ENCODE results near the gene FEN1. TPM values are rescaled to one million over a fixed set of nuclear protein-coding genes. Genes with fewer than 3 reads are reported as not detected.

FEN1 gene
- polyA plus RNA-seq, 3 donors, result 3.5 to 6.4 (median 4.3) TPM

DNA sequence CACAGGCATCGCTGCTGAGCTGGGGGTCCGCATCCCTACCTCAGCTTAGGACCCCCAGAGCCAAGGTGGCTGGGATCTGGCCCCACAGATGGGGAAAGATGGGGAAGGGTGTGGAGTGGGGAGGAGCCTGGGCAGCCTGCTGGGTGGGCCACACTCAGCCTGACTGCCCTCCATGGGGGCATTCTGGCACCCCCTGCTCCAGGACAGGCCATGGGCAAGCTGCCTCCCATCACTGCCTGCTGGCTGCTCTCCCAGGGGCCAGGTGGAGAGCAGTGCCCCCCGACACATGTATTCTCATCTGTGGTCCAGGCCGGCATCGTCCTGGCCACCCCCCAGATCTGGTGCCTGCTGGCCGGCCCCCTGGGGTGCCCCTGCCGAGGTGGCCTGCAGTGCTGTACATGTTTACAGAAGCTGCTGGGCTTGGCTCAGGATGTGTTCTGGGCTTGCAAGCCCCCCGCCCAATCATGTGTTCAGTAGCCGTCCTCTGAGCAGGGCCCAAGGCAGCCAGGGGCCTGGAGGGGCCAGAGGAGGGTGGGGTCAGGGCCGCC lies 48.0 kb upstream of the FEN1 start:
- Histone ChIP-seq H3K36me3 (replicated peaks in 1 of 2; ENCODE audit: control insufficient read depth in 1 of 2, insufficient read depth in 2 of 2, low read length in 2 of 2) (peaks cover 5 to 25% of the 10 kb centered on the region in 2 donors), H3K9me3 (replicated peaks in 1 of 2; ENCODE audit: control insufficient read depth in 1 of 2, insufficient read depth in 1 of 2, low read length in 2 of 2) (no peaks in the 10 kb centered on the region), H3K79me2 (ENCODE audit: insufficient read depth, low read length) (no peaks in the 10 kb centered on the region), H3K27ac (ENCODE audit: low read depth in 1 of 2, low read length in 2 of 2) (no peak overlapping the region), H3K4me2 (replicated peaks; ENCODE audit: extremely low read depth, low read length, poor library complexity, severe bottlenecking) (no peak overlapping the region), H3K4me3 (replicated peaks in 1 of 3; ENCODE audit: low read depth in 2 of 3, low read length in 3 of 3) (no peak overlapping the region), H2AFZ (ENCODE audit: insufficient read depth, low read depth, low read length, poor library complexity, severe bottlenecking) (no peak overlapping the region), H4K20me1 (ENCODE audit: insufficient read depth, low read length) (no peaks in the 10 kb centered on the region), H3K27me3 (ENCODE audit: control insufficient read depth in 2 of 2, insufficient read depth in 2 of 2, low read length in 2 of 2) (peaks cover 0 to 8% of the 10 kb centered on the region in 2 donors), H3K9ac (ENCODE audit: insufficient read depth, low read length, poor library complexity, severe bottlenecking) (no peak overlapping the region), H3K4me1 (ENCODE audit: control insufficient read depth in 1 of 2, insufficient read depth in 2 of 2, low read length in 2 of 2) (peaks cover 13 to 22% of the 10 kb centered on the region in 2 donors)
- no peak for DNase-seq
- H3K4me3 Mint-ChIP-seq, result no peak overlapping the region
- no peaks in the 10 kb centered on the region for H3K9me3 Mint-ChIP-seq
- H3K36me3 Mint-ChIP-seq, result peaks cover 11 to 17% of the 10 kb centered on the region in 2 donors
- H3K4me1 Mint-ChIP-seq, result peaks cover 14% of the 10 kb centered on the region
- peaks cover 2 to 4% (median 3%) of the 10 kb centered on the region in 3 donors for H3K27me3 Mint-ChIP-seq (ENCODE audit: low read depth in 3 of 3)
- TF ChIP-seq, protein P1, sequence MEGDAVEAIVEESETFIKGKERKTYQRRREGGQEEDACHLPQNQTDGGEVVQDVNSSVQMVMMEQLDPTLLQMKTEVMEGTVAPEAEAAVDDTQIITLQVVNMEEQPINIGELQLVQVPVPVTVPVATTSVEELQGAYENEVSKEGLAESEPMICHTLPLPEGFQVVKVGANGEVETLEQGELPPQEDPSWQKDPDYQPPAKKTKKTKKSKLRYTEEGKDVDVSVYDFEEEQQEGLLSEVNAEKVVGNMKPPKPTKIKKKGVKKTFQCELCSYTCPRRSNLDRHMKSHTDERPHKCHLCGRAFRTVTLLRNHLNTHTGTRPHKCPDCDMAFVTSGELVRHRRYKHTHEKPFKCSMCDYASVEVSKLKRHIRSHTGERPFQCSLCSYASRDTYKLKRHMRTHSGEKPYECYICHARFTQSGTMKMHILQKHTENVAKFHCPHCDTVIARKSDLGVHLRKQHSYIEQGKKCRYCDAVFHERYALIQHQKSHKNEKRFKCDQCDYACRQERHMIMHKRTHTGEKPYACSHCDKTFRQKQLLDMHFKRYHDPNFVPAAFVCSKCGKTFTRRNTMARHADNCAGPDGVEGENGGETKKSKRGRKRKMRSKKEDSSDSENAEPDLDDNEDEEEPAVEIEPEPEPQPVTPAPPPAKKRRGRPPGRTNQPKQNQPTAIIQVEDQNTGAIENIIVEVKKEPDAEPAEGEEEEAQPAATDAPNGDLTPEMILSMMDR (IDR thresholded peaks at IDR 0.05), result no peak
- no peak overlapping the region for H3K27ac Mint-ChIP-seq
- intact Hi-C loops (cut with micrococcal nuclease), result no loop called here
- WGBS (ENCODE audit: insufficient coverage), result 95% methylated on average over 9 of the region's 10 CpGs

DNA sequence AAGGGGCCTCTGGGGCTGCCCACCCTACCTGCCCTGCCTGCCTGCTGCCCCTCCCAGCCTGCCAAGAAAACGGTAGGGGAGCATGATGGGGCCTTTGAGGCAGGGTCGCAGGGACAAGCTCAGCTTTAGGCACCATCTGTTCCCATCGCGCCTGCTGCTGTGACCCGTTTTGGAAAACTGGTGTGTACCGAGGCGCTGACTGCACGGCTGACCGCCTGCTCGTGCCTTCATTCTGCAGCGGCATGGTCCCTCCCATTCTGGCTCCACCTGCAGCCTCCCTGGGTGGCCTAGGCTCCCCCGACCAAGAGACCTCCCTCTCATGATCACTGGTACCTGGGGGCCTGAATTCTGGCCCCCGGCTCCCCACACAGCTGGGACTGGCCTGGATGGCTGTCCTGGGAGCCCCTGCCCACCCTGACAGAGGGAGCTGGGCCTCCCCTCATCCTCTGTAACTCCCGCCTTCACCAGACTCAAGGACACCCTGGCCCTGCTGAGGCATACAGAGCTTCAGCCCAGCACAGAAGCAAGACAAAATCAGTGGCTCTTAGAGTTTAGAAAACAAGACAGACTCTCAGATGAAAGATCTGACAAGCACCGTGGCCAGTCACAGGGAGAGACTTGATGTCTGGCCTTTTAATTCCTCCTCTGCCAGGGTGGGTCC lies 46.8 kb upstream of the FEN1 start:
- H3K4me1 Mint-ChIP-seq, result peaks cover 14% of the 10 kb centered on the region
- no peak overlapping the region for H3K4me3 ChIP-seq (replicated peaks in 1 of 3; ENCODE audit: low read depth in 2 of 3, low read length in 3 of 3)
- peaks cover 3 to 5% (median 4%) of the 10 kb centered on the region in 3 donors for H3K27me3 Mint-ChIP-seq (ENCODE audit: low read depth in 3 of 3)
- 95% methylated on average over 15 of the region's 15 CpGs for WGBS (ENCODE audit: insufficient coverage)
- peaks cover 0 to 12% of the 10 kb centered on the region in 2 donors for H3K27me3 ChIP-seq (ENCODE audit: control insufficient read depth in 2 of 2, insufficient read depth in 2 of 2, low read length in 2 of 2)
- no peaks in the 10 kb centered on the region for H3K9me3 Mint-ChIP-seq
- peaks cover 6 to 14% of the 10 kb centered on the region in 2 donors for H3K36me3 Mint-ChIP-seq
- TF ChIP-seq, protein P1 (IDR thresholded peaks at IDR 0.05), result no peak
- no peak overlapping the region for H3K4me3 Mint-ChIP-seq
- H3K9me3 ChIP-seq (replicated peaks in 1 of 2; ENCODE audit: control insufficient read depth in 1 of 2, insufficient read depth in 1 of 2, low read length in 2 of 2), result no peaks in the 10 kb centered on the region
- H2AFZ ChIP-seq (ENCODE audit: insufficient read depth, low read depth, low read length, poor library complexity, severe bottlenecking), result no peak overlapping the region
- no peak for DNase-seq
- H3K79me2 ChIP-seq (ENCODE audit: insufficient read depth, low read length), result no peaks in the 10 kb centered on the region
- H3K27ac Mint-ChIP-seq, result no peak overlapping the region
- peaks cover 13 to 22% of the 10 kb centered on the region in 2 donors for H3K4me1 ChIP-seq (ENCODE audit: control insufficient read depth in 1 of 2, insufficient read depth in 2 of 2, low read length in 2 of 2)
- no peak overlapping the region for H3K27ac ChIP-seq (ENCODE audit: low read depth in 1 of 2, low read length in 2 of 2)
- no peaks in the 10 kb centered on the region for H4K20me1 ChIP-seq (ENCODE audit: insufficient read depth, low read length)
- no peak overlapping the region for H3K4me2 ChIP-seq (replicated peaks; ENCODE audit: extremely low read depth, low read length, poor library complexity, severe bottlenecking)
- H3K36me3 ChIP-seq (replicated peaks in 1 of 2; ENCODE audit: control insufficient read depth in 1 of 2, insufficient read depth in 2 of 2, low read length in 2 of 2), result peaks cover 4 to 14% of the 10 kb centered on the region in 2 donors
- H3K9ac ChIP-seq (ENCODE audit: insufficient read depth, low read length, poor library complexity, severe bottlenecking), result no peak overlapping the region
- intact Hi-C loops (cut with micrococcal nuclease), result no loop called here

Measured in CD14-positive monocyte (primary cell).